IPS DF 4.7 (cell line): ENCODE measurements around the gene AAR2.

Source experiments
- DNase-seq: peaks from one replicate; pipeline ENCODE4 v3.0.0-alpha.2; 2013; ENCODE audit warnings: low spot score; ENCODE audit errors: extremely low read depth

Gene AAR2, protein sequence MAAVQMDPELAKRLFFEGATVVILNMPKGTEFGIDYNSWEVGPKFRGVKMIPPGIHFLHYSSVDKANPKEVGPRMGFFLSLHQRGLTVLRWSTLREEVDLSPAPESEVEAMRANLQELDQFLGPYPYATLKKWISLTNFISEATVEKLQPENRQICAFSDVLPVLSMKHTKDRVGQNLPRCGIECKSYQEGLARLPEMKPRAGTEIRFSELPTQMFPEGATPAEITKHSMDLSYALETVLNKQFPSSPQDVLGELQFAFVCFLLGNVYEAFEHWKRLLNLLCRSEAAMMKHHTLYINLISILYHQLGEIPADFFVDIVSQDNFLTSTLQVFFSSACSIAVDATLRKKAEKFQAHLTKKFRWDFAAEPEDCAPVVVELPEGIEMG

DNA sequence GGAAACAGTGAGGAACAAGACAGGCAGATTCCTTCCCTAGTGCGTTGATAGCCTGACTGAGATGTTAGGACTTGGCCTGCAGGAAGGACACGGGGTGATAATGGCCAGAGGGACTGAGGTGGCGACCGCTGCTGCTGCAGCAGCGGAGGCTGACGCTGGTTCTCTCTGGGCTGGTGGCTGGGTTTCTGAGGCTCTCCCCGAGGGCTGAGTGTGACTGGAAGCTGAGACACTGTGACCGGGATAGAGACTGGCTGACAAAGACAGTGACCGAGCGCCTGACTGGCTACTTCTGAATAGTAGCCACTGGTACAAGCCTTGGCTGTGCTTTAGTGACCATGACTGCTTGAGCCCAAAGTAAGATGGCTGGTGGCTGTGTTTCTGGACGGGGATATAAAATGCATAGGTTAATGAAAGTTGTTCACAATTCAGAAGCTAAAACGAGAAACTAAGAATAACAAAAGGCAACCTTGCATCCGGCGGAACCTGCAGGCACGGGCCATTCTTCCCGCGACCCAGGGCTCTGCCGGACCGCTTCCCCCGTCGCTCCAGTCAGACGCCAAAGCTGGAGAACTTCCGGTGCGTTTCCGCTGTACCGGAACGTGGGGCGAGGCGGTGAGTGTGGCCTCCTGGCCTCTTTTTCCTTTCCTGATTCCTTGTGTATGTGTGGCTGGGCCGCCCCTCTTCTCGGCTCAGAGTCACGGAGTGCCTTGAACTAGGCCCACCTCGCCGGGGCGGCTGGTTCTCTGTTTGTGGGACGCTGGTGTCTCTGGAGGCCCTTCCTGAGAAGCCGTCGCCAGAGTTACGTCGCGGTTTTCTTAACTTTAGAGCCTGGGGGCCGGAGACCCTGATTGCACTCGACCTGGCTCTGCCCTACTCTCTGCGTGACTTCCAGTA lies at the start of gene AAR2:
AAR2 (plus strand) TSS at position 587 of the 894 bp plus-strand sequence. CDS start 3,391 bp downstream, outside the sequence.
- DNase-seq: no peak

- DNase-seq: no peak
Measured at GRCh38 chr20:36193977-36194712, 42.1 kb upstream of the AAR2 start.

DNA sequence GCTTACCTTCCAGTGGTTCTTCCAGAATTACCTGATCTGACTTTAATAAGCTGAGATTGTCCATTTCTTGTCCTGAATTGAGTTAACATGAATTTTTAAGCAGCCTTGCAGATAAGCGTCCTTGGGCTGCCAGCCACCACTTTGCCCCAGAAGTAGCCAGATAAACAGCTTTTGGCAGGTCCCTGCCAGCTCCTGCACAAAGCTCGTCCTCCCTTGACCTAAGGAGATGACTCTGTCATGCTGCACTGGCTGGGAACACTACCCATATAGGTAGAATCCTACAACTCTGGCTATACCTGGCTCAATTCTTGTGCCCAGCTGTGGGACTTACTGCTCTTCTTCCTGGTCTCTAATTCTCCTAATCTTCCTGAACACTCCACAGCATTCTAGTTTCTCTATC lies 39.6 kb upstream of the AAR2 start:
- no peak for DNase-seq

- no peak for DNase-seq
Measured at GRCh38 chr20:36197271-36197670, 39.0 kb upstream of the AAR2 start.

DNA sequence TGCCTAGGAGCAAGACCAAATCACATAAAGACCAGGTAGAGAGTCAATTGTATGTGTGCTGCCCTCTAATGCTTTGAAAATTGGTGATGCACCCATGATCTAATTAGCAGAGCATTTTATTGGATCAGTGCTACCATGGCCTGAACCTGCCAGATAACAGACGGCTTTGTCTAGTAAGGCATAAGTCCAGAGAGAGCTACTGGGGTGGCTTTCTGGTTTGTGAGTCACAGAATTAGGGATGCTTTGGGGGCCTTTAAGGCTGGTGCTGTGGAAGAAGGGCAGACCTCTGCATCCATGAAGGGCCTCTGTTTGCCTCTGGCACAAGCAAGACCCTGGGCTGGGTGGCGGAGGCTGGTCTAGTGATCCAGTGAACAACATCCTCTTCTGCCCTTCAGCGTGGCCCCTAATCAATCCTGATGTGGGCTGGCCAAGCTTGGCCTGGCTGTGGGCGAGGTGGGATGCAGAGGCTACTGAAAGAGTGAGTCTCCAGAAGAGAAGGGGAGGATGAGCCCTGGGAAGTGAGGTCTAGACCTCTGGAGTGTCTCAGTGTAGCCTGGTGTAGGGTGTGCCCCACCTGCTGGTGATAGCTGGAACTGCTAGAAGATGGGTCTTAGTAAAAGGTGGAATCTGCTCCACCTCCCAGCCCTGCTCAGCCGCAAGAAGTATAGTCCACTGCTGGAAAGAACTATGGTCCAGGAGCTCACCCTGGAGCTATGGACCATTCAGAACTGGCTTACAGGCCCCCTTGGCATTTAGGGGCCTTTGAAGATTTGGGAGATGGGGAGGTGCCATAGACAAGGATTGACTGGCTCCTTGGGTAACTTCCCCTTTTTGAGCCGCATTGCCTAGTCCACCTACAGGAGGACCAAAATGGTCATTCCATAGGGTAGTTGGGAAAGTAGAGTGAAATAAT lies 36.7 kb upstream of the AAR2 start:
- peak; percentile 58 for DNase-seq

DNA sequence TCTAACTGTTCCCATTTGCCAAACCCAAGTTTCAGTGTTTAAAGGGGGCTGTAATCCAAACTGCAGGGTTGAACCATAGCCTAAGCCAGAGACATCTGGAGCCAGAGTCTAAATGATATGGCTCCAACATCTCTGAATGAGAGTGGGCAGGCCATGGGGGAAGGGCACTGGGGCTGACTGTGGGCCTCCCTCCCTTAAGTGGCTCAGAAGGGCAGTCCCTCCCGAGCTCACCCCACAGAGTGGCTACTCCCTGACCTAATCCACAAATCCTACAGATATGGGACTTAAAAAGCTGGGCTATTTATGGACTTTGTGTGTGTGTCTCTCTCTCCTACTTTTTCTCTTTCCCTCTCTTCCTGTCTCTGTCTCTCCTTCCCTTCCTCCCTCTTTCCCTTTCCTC lies 35.8 kb upstream of the AAR2 start:
- DNase-seq: no peak

- DNase-seq: no peak
Measured at GRCh38 chr20:36201198-36201597, 35.1 kb upstream of the AAR2 start.

- DNase-seq: no peak
Measured at GRCh38 chr20:36202891-36203338, 33.4 kb upstream of the AAR2 start.

DNA sequence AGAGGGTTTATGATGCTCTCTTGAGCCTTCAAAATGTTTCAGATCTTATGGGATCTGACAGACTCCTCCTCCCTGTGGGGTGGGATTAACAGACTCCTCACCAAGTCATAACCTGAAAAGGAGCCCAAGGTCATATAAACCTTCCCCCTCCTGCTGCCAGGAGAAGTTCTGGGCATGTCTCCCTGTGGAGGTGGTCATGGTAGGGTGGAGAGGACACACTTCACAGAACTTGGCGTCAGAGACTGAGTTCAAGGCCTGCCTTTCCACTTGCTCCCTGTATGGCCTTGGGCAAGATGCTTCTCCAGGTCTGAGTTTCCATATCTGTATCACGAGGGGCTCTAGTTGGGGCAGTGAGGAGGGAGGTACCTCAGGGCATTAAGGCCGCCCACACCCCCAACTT lies 32.4 kb upstream of the AAR2 start:
- DNase-seq: no peak

GRCh38 chr20:36205026-36205425 lies 31.3 kb upstream of the AAR2 start:
- no peak for DNase-seq

GRCh38 chr20:36206068-36206467 lies 30.2 kb upstream of the AAR2 start:
- DNase-seq: no peak

- DNase-seq: no peak
Measured at GRCh38 chr20:36206641-36207040, 29.6 kb upstream of the AAR2 start.

- DNase-seq: no peak
Measured at GRCh38 chr20:36207602-36208001, 28.7 kb upstream of the AAR2 start.

DNA sequence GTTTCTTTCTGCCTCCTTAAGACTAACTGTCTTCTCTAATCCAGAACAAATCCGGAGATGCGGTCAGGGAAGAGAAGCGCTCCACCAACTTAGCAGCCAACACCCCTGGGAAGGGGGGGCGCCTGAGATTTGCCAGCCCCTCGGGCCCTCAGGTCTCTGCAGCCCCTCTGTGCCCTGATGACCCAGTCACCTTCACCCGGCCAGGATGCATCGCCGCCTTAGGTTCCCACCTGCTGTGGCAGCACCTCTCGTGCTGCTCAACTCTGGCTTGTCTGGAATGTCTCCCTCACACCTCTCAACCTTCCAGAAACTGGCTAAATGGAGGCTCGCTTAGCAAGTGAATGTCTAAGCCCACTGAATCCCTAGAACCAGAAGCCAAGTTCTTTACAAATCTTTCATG lies 28.0 kb upstream of the AAR2 start:
- no peak for DNase-seq

DNA sequence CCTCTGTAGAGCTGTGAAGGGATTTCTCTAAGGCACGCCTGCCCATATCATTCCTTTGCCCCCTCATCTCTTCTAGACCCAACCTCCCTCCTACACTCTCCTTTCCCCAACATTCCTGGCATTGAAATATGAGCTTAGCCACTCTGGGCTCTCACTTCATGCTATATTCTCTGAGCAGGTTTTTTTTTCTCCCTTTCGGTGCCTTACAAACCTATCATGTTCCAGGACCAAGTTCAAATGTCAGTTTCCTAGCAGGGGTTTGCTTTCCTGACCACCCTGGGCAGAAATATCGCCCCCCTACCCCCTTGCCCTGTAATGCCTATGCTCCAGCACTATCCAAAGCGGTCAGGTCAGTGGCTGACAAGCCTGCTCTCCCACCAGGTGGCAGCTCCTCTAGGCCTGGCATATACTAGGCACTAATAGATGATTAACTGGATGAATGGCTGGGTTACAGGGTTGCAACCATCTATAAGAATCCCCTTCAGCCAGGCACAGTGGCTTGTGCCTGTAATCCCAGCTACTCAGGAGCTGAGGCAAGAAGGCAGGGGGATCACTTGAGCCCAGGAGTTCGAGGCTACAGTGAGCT lies 25.7 kb upstream of the AAR2 start:
- DNase-seq: no peak

- DNase-seq: no peak
Measured at GRCh38 chr20:36213362-36213761, 22.9 kb upstream of the AAR2 start.

DNA sequence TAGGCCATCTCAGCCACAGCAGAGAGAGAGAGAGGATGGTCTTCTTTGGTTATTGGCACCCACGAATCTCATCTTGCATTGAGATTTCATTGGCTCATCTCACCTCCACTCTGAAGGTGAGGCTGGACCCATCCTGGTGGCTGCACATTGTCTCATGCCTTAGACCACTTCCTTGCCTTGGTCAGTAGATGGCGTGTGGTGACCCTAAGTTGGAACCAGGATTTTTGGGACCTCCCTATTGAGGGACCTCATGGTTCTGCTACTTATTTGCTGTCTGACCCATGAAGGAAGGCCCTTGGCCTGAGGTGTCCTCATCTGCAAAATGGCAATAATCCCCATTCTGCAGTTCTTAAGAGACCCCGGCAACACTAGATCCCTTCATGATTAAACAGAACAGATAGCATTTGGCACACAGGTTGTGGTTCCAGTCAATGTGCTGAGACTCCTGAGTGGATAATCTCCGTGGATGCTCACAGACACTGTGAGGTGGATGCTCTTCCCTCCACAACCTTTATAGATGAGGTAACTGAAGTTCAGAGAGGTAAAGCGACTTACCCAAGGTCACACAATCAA lies 21.5 kb upstream of the AAR2 start:
- DNase-seq: no peak

DNA sequence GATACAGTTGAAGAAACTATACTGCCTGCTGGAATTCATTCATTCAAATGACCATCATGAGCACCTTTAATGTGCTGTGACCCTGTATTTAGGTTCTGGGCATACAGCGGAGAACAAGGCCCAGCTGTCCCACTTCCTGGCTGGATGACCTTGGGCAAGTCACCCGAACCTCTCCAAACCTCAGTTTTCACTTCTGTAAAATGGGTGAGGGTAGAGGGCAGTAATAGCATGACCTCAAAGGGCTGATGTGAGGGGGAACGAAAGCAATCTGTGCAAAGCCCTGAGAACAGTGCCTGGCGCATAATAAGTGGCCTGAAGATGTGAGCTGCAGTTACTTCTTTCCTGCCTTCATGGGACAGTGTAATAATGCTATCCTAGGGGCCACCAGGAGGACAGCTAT lies 20.5 kb upstream of the AAR2 start:
- no peak for DNase-seq

DNA sequence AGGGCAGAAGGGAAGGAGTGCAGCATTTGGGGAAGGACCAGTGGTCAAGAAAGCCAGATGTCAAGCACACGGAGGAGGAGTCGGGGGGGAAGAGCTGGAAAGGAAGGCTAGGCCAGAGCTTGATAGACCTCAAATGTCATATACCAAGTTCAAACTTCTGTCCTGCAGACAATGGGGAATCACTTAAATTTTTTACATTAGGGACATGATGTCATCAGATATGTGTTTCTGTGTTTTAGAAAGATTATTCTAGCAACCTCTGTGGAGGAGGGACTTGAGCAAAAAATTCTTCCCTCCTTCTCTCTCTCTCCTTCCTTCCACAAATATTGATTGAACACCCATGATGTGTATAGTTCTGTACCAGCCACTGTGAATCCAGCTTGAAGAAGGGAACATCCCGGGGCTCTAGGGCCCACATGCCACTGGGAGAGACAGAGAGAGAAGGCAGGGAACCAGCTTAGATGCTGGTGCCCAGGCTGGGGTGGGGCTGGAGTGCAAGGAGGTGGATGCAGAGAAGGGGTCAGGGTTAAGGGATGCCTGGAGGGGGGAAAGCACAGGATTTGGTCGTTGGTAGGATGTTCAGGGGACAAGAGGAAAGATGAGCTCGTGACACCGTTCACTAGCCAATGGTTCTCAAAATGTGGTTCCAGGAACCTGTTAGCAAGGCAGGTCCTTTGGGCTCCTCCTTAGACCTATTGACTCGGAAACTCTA lies 19.8 kb upstream of the AAR2 start:
- DNase-seq: no peak
